Type B pancreatic cell (in vitro differentiated cells): ENCODE results near the gene IRX5. TPM values are rescaled to one million over a fixed set of nuclear protein-coding genes. Genes with fewer than 3 reads are reported as not detected.

Source experiments
- DNase-seq: peaks from one replicate; pipeline ENCODE4 v3.0.0; 2021; ENCODE audit warnings: mixed read lengths; ENCODE audit not compliant: unreplicated experiment; ENCODE audit errors: extremely low spot score
- H3K27ac Mint-ChIP-seq: 2 replicates; pipeline ENCODE4 v1.8.0; 2021; ENCODE audit warnings: mild to moderate bottlenecking, mixed read lengths
- H3K27me3 Mint-ChIP-seq: 2 replicates; pipeline ENCODE4 v1.8.0; 2021; ENCODE audit warnings: mixed read lengths
- H3K36me3 Mint-ChIP-seq: 2 replicates; pipeline ENCODE4 v1.8.0; 2021; ENCODE audit warnings: mixed read lengths
- H3K4me1 Mint-ChIP-seq: one replicate; pipeline ENCODE4 v1.8.0; 2021; ENCODE audit warnings: mixed read lengths; ENCODE audit not compliant: unreplicated experiment
- H3K4me3 Mint-ChIP-seq: 2 replicates; pipeline ENCODE4 v1.8.0; 2021; ENCODE audit warnings: mild to moderate bottlenecking, mixed read lengths
- H3K9me3 Mint-ChIP-seq: 2 replicates; pipeline ENCODE4 v1.8.0; 2021; ENCODE audit warnings: mixed read lengths
- CTCF ChIP-seq: fragments of 200-600 bp; sonication (generic); conservative IDR thresholded peaks from 2 replicates; pipeline ENCODE4 v1.5.0; 2021; ENCODE audit warnings: antibody characterized with exemption, mild to moderate bottlenecking
- total RNA-seq: library from RNA; stranded (reverse); gene quantifications from 2 replicates; pipeline ENCODE4 v1.2.1, GENCODE V29; 2021; ENCODE audit warnings: low replicate concordance

IRX5 gene
- total RNA-seq, 1 donor from 2014 or later: 21.5 TPM

- Mint-ChIP-seq H3K36me3 (peaks cover 24% of the 10 kb centered on the region), H3K27ac (peak overlapping the region; percentile 97), H3K4me3 (peak overlapping the region; percentile 98), H3K4me1 (peaks cover 19% of the 10 kb centered on the region), H3K27me3 (peaks cover 55% of the 10 kb centered on the region), H3K9me3 (no peaks in the 10 kb centered on the region)
- no peak for TF ChIP-seq CTCF
- DNase-seq: peak; percentile 78
Observed at GRCh38 chr16:54931120-54932014, 702 bp downstream of the IRX5 start.

- Mint-ChIP-seq H3K4me1 (peaks cover 15% of the 10 kb centered on the region), H3K27me3 (peaks cover 55% of the 10 kb centered on the region), H3K36me3 (peaks cover 28% of the 10 kb centered on the region), H3K27ac (peak overlapping the region; percentile 97), H3K9me3 (no peaks in the 10 kb centered on the region), H3K4me3 (peak overlapping the region; percentile 98)
- no peak for DNase-seq
- no peak for TF ChIP-seq CTCF
Observed at GRCh38 chr16:54932021-54932660, 1.5 kb downstream of the IRX5 start.

GRCh38 chr16:54932737-54933254, 2.1 kb downstream of the IRX5 start:
- no peak for DNase-seq
- peaks cover 59% of the 10 kb centered on the region for H3K27me3 Mint-ChIP-seq
- H3K4me3 Mint-ChIP-seq: peak overlapping the region; percentile 98
- peaks cover 12% of the 10 kb centered on the region for H3K4me1 Mint-ChIP-seq
- H3K27ac Mint-ChIP-seq: peak overlapping the region; percentile 97
- peak; percentile 39 for TF ChIP-seq CTCF
- peaks cover 28% of the 10 kb centered on the region for H3K36me3 Mint-ChIP-seq
- H3K9me3 Mint-ChIP-seq: no peaks in the 10 kb centered on the region

GRCh38 chr16:54933281-54934011, 2.8 kb downstream of the IRX5 start:
- DNase-seq: no peak
- no peak for TF ChIP-seq CTCF
- Mint-ChIP-seq H3K4me1 (peaks cover 12% of the 10 kb centered on the region), H3K27me3 (peaks cover 62% of the 10 kb centered on the region), H3K27ac (peak overlapping the region; percentile 84), H3K9me3 (no peaks in the 10 kb centered on the region), H3K4me3 (peak overlapping the region; percentile 92), H3K36me3 (peaks cover 28% of the 10 kb centered on the region)

- peaks cover 35% of the 10 kb centered on the region for H3K36me3 Mint-ChIP-seq
- H3K27me3 Mint-ChIP-seq: peaks cover 68% of the 10 kb centered on the region
- TF ChIP-seq CTCF: peak; percentile 65
- peak overlapping the region; percentile 92 for H3K4me3 Mint-ChIP-seq
- peak overlapping the region; percentile 89 for H3K27ac Mint-ChIP-seq
- no peaks in the 10 kb centered on the region for H3K9me3 Mint-ChIP-seq
- H3K4me1 Mint-ChIP-seq: peaks cover 23% of the 10 kb centered on the region
- DNase-seq: peak; percentile 73
Observed at GRCh38 chr16:54934481-54935265, 4.0 kb downstream of the IRX5 start.
